Panc1 (cell line): Measurements from ENCODE around the gene ATP6V1F. TPM values are rescaled to one million over a fixed set of nuclear protein-coding genes. Genes with fewer than 3 reads are reported as not detected.

Experiments used
- ATAC-seq: fragments of 200-7000 bp; cut with Tn5 transposase; 2 replicates; pipeline ENCODE4 v1.9.1; 2020; ENCODE audit warnings: mild to moderate bottlenecking, moderate library complexity
- BruUV-seq: library from RNA; stranded (reverse); fragments of 400-500 nt; replicated peaks from 2 replicates; lab custom pipeline; 2021; lab: Mats Ljungman, UMichigan
- CTCF ChIA-PET: fragments of 300-600 bp; sonication (Branson Sonifier 250); formaldehyde crosslinking; loops from one replicate; lab custom pipeline; 2022; ENCODE audit warnings: antibody characterized with exemption; lab: Charles Lee
- POLR2A ChIA-PET: fragments of 300-600 bp; sonication (Branson Sonifier 250); formaldehyde crosslinking; loops from one replicate; lab custom pipeline; 2022; ENCODE audit warnings: antibody characterized with exemption; lab: Charles Lee
- DNase-seq: peaks from one replicate; pipeline ENCODE4 v3.0.0-alpha.2; 2010; ENCODE audit warnings: low read depth, low spot score
- H3K27ac ChIP-seq: 2 replicates; pipeline ENCODE4 v1.5.1; 2011; ENCODE audit warnings: mild to moderate bottlenecking, low read length, inconsistent platforms
- H3K27me3 ChIP-seq: fragments of 200-500 bp; sonication (Bioruptor generic); 2 replicates; pipeline ENCODE4 v1.6.0; 2014; ENCODE audit warnings: low read length, inconsistent platforms; ENCODE audit not compliant: control insufficient read depth, insufficient read depth
- H3K36me3 ChIP-seq: fragments of 200-500 bp; sonication (Bioruptor generic); 2 replicates; pipeline ENCODE4 v1.5.1; 2014; ENCODE audit warnings: inconsistent platforms, mild to moderate bottlenecking, low read length, moderate library complexity; ENCODE audit not compliant: control insufficient read depth, insufficient read depth
- H3K4me1 ChIP-seq: 2 replicates; pipeline ENCODE4 v1.5.1; 2011; ENCODE audit warnings: inconsistent platforms, mild to moderate bottlenecking, low read length, moderate library complexity; ENCODE audit not compliant: control insufficient read depth, insufficient read depth
- H3K4me3 ChIP-seq, 2 experiments: 2 replicates each; pipeline ENCODE4 v1.5.1; 2011 to 2012; ENCODE audit warnings: low read depth in 2 of 2, low read length in 2 of 2, mild to moderate bottlenecking in 2 of 2, inconsistent platforms in 1 of 2, moderate library complexity in 1 of 2
- H3K9me3 ChIP-seq: fragments of 200-500 bp; sonication (Bioruptor generic); 2 replicates; pipeline ENCODE4 v1.5.1; 2014; ENCODE audit warnings: low read depth, mild to moderate bottlenecking, inconsistent platforms, low read length, moderate library complexity; ENCODE audit not compliant: control insufficient read depth, insufficient read depth
- CTCF ChIP-seq: fragments of 450-650 bp; IDR thresholded peaks from 2 replicates; pipeline ENCODE4 v1.5.1; 2017; ENCODE audit warnings: mild to moderate bottlenecking
- POLR2AphosphoS5 ChIP-seq: IDR thresholded peaks from 2 replicates; pipeline ENCODE4 v1.6.1; 2012; ENCODE audit warnings: mild to moderate bottlenecking, low read depth, low read length, moderate library complexity
- REST ChIP-seq, 2 experiments: IDR thresholded peaks; 2 replicates each; pipeline ENCODE4 v1.6.1; 2011 to 2012; ENCODE audit warnings: low read depth in 2 of 2, control low read depth in 1 of 2, low read length in 1 of 2, mild to moderate bottlenecking in 1 of 2, moderate library complexity in 1 of 2; ENCODE audit not compliant: insufficient read depth in 1 of 2
- SIN3A ChIP-seq: IDR thresholded peaks from 2 replicates; pipeline ENCODE4 v1.6.1; 2012; ENCODE audit warnings: low read depth, mild to moderate bottlenecking, low read length, moderate library complexity, borderline replicate concordance; ENCODE audit not compliant: insufficient read depth
- TCF7L2 ChIP-seq: IDR thresholded peaks from 2 replicates; pipeline ENCODE4 v1.6.1; 2011; ENCODE audit warnings: mild to moderate bottlenecking, low read depth, low read length, inconsistent platforms
- in situ Hi-C: cut with HindIII; loops from 2 replicates; pipeline ENCODE4 v1.10.0; 2016; ENCODE audit warnings: low sequenced_read_pairs, low pct_unique_long_range_greater_than_20kb
- intact Hi-C: fragments of 100-400 bp; cut with micrococcal nuclease; formaldehyde crosslinking; loops from one replicate; pipeline ENCODE4 v1.10.0; 2022; ENCODE audit not compliant: unreplicated experiment
- total RNA-seq: library from RNA; stranded (reverse); gene quantifications from one replicate; pipeline ENCODE4 v1.2.1, GENCODE V29; 2021; ENCODE audit not compliant: unreplicated experiment

Gene ATP6V1F
- total RNA-seq, 1 experiment from 2014 or later = 151 TPM

GRCh38 chr7:128878226-128879105, 15.8 kb downstream of the ATP6V1F start:
- CTCF ChIA-PET = interaction anchor here (0.8 to 1.3 kb wide), 2 partner anchors 84 to 153 kb away, joined by 3 to 4 read pairs; no protein-coding TSS in a partner anchor
- POLR2A ChIA-PET = no interaction called here
- Histone ChIP-seq H3K36me3 (no peaks in the 10 kb centered on the region), H3K27me3 (no peaks in the 10 kb centered on the region), H3K4me1 (no peaks in the 10 kb centered on the region), H3K27ac (no peak overlapping the region), H3K4me3 (no peak overlapping the region), H3K9me3 (no peaks in the 10 kb centered on the region)
- intact Hi-C loops (no loop called here), in situ Hi-C loops (no loop called here)
- BruUV-seq = no TSS peak
- ATAC-seq = no peak
- TF ChIP-seq POLR2AphosphoS5 (no peak), TCF7L2 (no peak), SIN3A (no peak), CTCF (no peak), REST (IDR thresholded peaks at IDR 0.05; ENCODE audit: insufficient read depth in 1 of 2, low read depth in 2 of 2, low read length in 1 of 2) (no peak)
- DNase-seq = no peak

GRCh38 chr7:128879461-128879938, 16.8 kb downstream of the ATP6V1F start:
- Histone ChIP-seq H3K27me3 (no peaks in the 10 kb centered on the region), H3K4me3 (no peak overlapping the region), H3K27ac (no peak overlapping the region), H3K36me3 (no peaks in the 10 kb centered on the region), H3K9me3 (no peaks in the 10 kb centered on the region), H3K4me1 (no peaks in the 10 kb centered on the region)
- ChIA-PET CTCF (interaction anchor here (1.3 to 1.4 kb wide), 3 partner anchors 17 to 271 kb away, joined by 4 to 9 read pairs (median 4); partner anchors contain the start of gene ATP6V1F), POLR2A (no interaction called here)
- no peak for DNase-seq
- in situ Hi-C loops (no loop called here), intact Hi-C loops (no loop called here)
- BruUV-seq = no TSS peak
- peak; percentile 22 for ATAC-seq
- no peak for TF ChIP-seq CTCF
- TF ChIP-seq POLR2AphosphoS5 = no peak
- no peak for TF ChIP-seq REST (IDR thresholded peaks at IDR 0.05; ENCODE audit: insufficient read depth in 1 of 2, low read depth in 2 of 2, low read length in 1 of 2)
- TF ChIP-seq TCF7L2 = no peak
- no peak for TF ChIP-seq SIN3A
